ENCODE results near the gene CATSPER4. TPM values are rescaled to one million over a fixed set of nuclear protein-coding genes. Genes with fewer than 3 reads are reported as not detected.

The CATSPER4 gene
- total and polyA plus RNA-seq, 2 of the 13 experiments (the other 11 are each of a cell fraction or from before 2014, with no cell fraction given), result not detected

DNA sequence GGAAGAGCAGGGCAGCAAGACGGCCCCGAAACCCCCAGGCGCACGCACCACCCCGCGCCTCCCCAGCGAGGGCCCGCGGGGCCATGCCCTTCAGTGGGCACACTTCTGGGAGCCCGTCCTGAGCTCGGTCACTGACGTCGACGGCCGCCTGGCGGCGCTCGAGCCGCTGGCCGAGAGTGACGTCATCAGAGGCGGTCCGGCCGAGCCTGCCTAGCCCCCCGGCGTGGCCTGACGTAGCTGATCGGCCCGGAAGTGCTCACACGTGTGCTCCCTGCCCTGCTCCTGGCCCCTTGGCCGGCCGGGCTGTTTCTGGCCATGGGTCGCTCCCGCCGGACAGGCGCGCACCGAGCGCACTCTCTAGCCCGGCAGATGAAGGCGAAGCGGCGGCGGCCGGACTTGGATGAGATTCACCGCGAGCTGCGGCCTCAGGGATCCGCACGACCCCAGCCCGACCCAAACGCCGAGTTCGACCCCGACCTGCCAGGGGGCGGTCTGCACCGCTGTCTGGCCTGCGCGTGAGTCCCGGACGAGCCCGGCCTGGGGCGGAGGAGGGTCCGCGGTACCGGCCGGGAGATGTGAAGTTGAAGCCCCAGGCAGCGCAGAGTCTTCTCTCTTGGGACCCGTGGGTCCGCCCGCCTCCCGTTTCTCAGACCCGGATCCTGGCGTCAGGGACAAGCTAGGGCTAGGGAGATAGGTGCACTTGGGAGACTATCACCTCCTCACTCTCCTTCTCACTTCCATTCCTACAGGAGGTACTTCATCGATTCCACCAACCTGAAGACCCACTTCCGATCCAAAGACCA is 20.5 kb upstream of the CATSPER4 start, which contains the start of gene ZNF593 (continued):
- TF ChIP-seq, protein P1, sequence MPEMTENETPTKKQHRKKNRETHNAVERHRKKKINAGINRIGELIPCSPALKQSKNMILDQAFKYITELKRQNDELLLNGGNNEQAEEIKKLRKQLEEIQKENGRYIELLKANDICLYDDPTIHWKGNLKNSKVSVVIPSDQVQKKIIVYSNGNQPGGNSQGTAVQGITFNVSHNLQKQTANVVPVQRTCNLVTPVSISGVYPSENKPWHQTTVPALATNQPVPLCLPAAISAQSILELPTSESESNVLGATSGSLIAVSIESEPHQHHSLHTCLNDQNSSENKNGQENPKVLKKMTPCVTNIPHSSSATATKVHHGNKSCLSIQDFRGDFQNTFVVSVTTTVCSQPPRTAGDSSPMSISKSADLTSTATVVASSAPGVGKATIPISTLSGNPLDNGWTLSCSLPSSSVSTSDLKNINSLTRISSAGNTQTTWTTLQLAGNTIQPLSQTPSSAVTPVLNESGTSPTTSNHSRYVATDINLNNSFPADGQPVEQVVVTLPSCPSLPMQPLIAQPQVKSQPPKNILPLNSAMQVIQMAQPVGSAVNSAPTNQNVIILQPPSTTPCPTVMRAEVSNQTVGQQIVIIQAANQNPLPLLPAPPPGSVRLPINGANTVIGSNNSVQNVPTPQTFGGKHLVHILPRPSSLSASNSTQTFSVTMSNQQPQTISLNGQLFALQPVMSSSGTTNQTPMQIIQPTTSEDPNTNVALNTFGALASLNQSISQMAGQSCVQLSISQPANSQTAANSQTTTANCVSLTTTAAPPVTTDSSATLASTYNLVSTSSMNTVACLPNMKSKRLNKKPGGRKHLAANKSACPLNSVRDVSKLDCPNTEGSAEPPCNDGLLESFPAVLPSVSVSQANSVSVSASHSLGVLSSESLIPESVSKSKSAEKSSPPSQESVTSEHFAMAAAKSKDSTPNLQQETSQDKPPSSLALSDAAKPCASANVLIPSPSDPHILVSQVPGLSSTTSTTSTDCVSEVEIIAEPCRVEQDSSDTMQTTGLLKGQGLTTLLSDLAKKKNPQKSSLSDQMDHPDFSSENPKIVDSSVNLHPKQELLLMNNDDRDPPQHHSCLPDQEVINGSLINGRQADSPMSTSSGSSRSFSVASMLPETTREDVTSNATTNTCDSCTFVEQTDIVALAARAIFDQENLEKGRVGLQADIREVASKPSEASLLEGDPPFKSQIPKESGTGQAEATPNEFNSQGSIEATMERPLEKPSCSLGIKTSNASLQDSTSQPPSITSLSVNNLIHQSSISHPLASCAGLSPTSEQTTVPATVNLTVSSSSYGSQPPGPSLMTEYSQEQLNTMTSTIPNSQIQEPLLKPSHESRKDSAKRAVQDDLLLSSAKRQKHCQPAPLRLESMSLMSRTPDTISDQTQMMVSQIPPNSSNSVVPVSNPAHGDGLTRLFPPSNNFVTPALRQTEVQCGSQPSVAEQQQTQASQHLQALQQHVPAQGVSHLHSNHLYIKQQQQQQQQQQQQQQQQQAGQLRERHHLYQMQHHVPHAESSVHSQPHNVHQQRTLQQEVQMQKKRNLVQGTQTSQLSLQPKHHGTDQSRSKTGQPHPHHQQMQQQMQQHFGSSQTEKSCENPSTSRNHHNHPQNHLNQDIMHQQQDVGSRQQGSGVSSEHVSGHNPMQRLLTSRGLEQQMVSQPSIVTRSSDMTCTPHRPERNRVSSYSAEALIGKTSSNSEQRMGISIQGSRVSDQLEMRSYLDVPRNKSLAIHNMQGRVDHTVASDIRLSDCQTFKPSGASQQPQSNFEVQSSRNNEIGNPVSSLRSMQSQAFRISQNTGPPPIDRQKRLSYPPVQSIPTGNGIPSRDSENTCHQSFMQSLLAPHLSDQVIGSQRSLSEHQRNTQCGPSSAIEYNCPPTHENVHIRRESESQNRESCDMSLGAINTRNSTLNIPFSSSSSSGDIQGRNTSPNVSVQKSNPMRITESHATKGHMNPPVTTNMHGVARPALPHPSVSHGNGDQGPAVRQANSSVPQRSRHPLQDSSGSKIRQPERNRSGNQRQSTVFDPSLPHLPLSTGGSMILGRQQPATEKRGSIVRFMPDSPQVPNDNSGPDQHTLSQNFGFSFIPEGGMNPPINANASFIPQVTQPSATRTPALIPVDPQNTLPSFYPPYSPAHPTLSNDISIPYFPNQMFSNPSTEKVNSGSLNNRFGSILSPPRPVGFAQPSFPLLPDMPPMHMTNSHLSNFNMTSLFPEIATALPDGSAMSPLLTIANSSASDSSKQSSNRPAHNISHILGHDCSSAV (CRISPR knock-in tag; IDR thresholded peaks at IDR 0.05; ENCODE audit: borderline replicate concordance), result 0 out of 2 replicates have a peak, but pooled peaks have one; percentile 78
- TF ChIP-seq KLF11 (CRISPR knock-in tag; IDR thresholded peaks at IDR 0.05) (peak; percentile 72; the same call in 1 of the 2 replicates), SP2 (CRISPR knock-in tag; IDR thresholded peaks at IDR 0.05) (peak; percentile 64), ZBTB42 (CRISPR knock-in tag; IDR thresholded peaks at IDR 0.05) (0 out of 2 replicates have a peak, but pooled peaks have one; percentile 39), ZFAT (CRISPR knock-in tag; conservative IDR thresholded peaks at IDR 0.05) (peak; percentile 75; the same call in 1 of the 2 replicates), ZFP1 (CRISPR knock-in tag; IDR thresholded peaks at IDR 0.05) (no peak), ZSCAN31 (CRISPR knock-in tag; IDR thresholded peaks at IDR 0.05; ENCODE audit: low read depth) (peak; percentile 82; the same call in 1 of the 2 replicates), NR2F2 (IDR thresholded peaks at IDR 0.05; ENCODE audit: borderline replicate concordance, low read depth) (no peak), GABPA (IDR thresholded peaks at IDR 0.05; ENCODE audit: low read depth, low read length) (no peak), GABPA (CRISPR knock-in tag; IDR thresholded peaks at IDR 0.05; ENCODE audit: low read depth) (peak; percentile 86), ZC3H4 (CRISPR knock-in tag; IDR thresholded peaks at IDR 0.05; ENCODE audit: borderline replicate concordance) (no peak), ZNF30 (CRISPR knock-in tag; IDR thresholded peaks at IDR 0.05) (no peak)
- TF ChIP-seq, protein P2, sequence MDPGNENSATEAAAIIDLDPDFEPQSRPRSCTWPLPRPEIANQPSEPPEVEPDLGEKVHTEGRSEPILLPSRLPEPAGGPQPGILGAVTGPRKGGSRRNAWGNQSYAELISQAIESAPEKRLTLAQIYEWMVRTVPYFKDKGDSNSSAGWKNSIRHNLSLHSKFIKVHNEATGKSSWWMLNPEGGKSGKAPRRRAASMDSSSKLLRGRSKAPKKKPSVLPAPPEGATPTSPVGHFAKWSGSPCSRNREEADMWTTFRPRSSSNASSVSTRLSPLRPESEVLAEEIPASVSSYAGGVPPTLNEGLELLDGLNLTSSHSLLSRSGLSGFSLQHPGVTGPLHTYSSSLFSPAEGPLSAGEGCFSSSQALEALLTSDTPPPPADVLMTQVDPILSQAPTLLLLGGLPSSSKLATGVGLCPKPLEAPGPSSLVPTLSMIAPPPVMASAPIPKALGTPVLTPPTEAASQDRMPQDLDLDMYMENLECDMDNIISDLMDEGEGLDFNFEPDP (CRISPR knock-in tag; conservative IDR thresholded peaks at IDR 0.05), result no peak
- TF ChIP-seq, protein P3, sequence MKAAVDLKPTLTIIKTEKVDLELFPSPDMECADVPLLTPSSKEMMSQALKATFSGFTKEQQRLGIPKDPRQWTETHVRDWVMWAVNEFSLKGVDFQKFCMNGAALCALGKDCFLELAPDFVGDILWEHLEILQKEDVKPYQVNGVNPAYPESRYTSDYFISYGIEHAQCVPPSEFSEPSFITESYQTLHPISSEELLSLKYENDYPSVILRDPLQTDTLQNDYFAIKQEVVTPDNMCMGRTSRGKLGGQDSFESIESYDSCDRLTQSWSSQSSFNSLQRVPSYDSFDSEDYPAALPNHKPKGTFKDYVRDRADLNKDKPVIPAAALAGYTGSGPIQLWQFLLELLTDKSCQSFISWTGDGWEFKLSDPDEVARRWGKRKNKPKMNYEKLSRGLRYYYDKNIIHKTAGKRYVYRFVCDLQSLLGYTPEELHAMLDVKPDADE (CRISPR knock-in tag; IDR thresholded peaks at IDR 0.05), result no peak
- TF ChIP-seq, protein P4, sequence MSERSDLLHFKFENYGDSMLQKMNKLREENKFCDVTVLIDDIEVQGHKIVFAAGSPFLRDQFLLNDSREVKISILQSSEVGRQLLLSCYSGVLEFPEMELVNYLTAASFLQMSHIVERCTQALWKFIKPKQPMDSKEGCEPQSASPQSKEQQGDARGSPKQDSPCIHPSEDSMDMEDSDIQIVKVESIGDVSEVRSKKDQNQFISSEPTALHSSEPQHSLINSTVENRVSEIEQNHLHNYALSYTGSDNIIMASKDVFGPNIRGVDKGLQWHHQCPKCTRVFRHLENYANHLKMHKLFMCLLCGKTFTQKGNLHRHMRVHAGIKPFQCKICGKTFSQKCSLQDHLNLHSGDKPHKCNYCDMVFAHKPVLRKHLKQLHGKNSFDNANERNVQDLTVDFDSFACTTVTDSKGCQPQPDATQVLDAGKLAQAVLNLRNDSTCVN (CRISPR knock-in tag; IDR thresholded peaks at IDR 0.05; ENCODE audit: borderline replicate concordance), result no peak
